Left ventricle myocardium inferior (tissue), 1 donor: ENCODE data around the gene ATXN7L1. TPM values are rescaled to one million over a fixed set of nuclear protein-coding genes. Genes with fewer than 3 reads are reported as not detected.

Experiments used
- DNase-seq: peaks from one replicate; pipeline ENCODE4 v3.0.0-alpha.2; 2020
- H3K27ac ChIP-seq: fragments of 200-600 bp; replicated peaks from 2 replicates; pipeline ENCODE4 v1.8.0; 2021
- H3K27me3 ChIP-seq: fragments of 200-600 bp; 2 replicates; pipeline ENCODE4 v1.8.0; 2021; ENCODE audit warnings: low read depth
- H3K36me3 ChIP-seq: fragments of 200-600 bp; 2 replicates; pipeline ENCODE4 v1.8.0; 2021
- H3K4me1 ChIP-seq: fragments of 200-600 bp; 2 replicates; pipeline ENCODE4 v1.8.0; 2021
- H3K4me3 ChIP-seq: fragments of 200-600 bp; 2 replicates; pipeline ENCODE4 v1.8.0; 2021; ENCODE audit warnings: mild to moderate bottlenecking, moderate library complexity
- H3K9me3 ChIP-seq: fragments of 200-600 bp; replicated peaks from 2 replicates; pipeline ENCODE4 v1.8.0; 2021
- CTCF ChIP-seq: fragments of 200-600 bp; IDR thresholded peaks from 2 replicates; pipeline ENCODE4 v1.8.0; 2021; ENCODE audit warnings: antibody characterized with exemption, mild to moderate bottlenecking, borderline replicate concordance
- intact Hi-C: fragments of 100-400 bp; cut with micrococcal nuclease; formaldehyde crosslinking; loops from one replicate; pipeline ENCODE4 v1.11.0; 2022
- total RNA-seq: library from RNA; stranded (reverse); fragmentation: NEBNext Ultra II Directional; extraction: Animal tissue kit (Norgen Biotek cat#: 25700); gene quantifications from one replicate; pipeline ENCODE4 v1.2.1, GENCODE V29; 2021
- donor health status: DM: no; HTN: yes; CAD: no; lungs with severe emphysema.

The ATXN7L1 gene
- total RNA-seq, 1 donor from 2014 or later: 6.2 TPM

GRCh38 chr7:105584165-105584564 is 292.2 kb downstream of the ATXN7L1 start:
- H3K9me3 ChIP-seq: peaks cover 14% of the 10 kb centered on the region
- no peak for TF ChIP-seq CTCF
- no peak for DNase-seq
- H3K4me1 ChIP-seq: peaks cover 10% of the 10 kb centered on the region
- no peaks in the 10 kb centered on the region for H3K36me3 ChIP-seq
- no peak overlapping the region for H3K27ac ChIP-seq
- H3K27me3 ChIP-seq: peaks cover 15% of the 10 kb centered on the region
- H3K4me3 ChIP-seq: no peak overlapping the region
- intact Hi-C loops: no loop called here

GRCh38 chr7:105583061-105583460 is 293.3 kb downstream of the ATXN7L1 start:
- Histone ChIP-seq H3K9me3 (peaks cover 14% of the 10 kb centered on the region), H3K36me3 (no peaks in the 10 kb centered on the region), H3K4me1 (peaks cover 7% of the 10 kb centered on the region), H3K4me3 (no peak overlapping the region), H3K27me3 (peaks cover 15% of the 10 kb centered on the region), H3K27ac (no peak overlapping the region)
- no peak for DNase-seq
- TF ChIP-seq CTCF: no peak
- intact Hi-C loops: no loop called here

GRCh38 chr7:105581066-105581811 is 295.2 kb downstream of the ATXN7L1 start, which contains the start of gene EFCAB10:
EFCAB10 (minus strand) TSS chr7:105581493; CDS start chr7:105581463, 30 bp downstream.
- Histone ChIP-seq H3K36me3 (no peaks in the 10 kb centered on the region), H3K27ac (no peak within 1 kb of the TSS), H3K27me3 (peaks cover 15% of the 10 kb centered on the region), H3K4me3 (peak within 1 kb of the TSS; percentile 56), H3K4me1 (peaks cover 7% of the 10 kb centered on the region), H3K9me3 (peaks cover 14% of the 10 kb centered on the region)
- TF ChIP-seq CTCF: no peak
- DNase-seq: peak; percentile 49
- intact Hi-C loops: no loop called here

- Histone ChIP-seq H3K36me3 (no peaks in the 10 kb centered on the region), H3K4me1 (peaks cover 7% of the 10 kb centered on the region), H3K27me3 (peaks cover 15% of the 10 kb centered on the region), H3K4me3 (no peak overlapping the region), H3K9me3 (peaks cover 14% of the 10 kb centered on the region), H3K27ac (no peak overlapping the region)
- DNase-seq: no peak
- no peak for TF ChIP-seq CTCF
- intact Hi-C loops: no loop called here
Measured at GRCh38 chr7:105580022-105580740, 296.2 kb downstream of the ATXN7L1 start.

GRCh38 chr7:105578496-105578895 is 297.9 kb downstream of the ATXN7L1 start:
- TF ChIP-seq CTCF: no peak
- DNase-seq: no peak

More at GRCh38 chr7:105578496-105578895, 297.9 kb downstream of the ATXN7L1 start:
- intact Hi-C loops: no loop called here
- Histone ChIP-seq H3K4me3 (no peak overlapping the region), H3K36me3 (no peaks in the 10 kb centered on the region), H3K27me3 (peaks cover 15% of the 10 kb centered on the region), H3K4me1 (peaks cover 7% of the 10 kb centered on the region), H3K27ac (no peak overlapping the region), H3K9me3 (peaks cover under 1% of the 10 kb centered on the region)
